ENCODE measurements around the gene AATK.

GRCh38 chr17:81082177-81083073 is 83.6 kb downstream of the AATK start:
- no peak for TF ChIP-seq POLR2A (IDR thresholded peaks at IDR 0.05)
- TF ChIP-seq CTCF (IDR thresholded peaks at IDR 0.05) = no peak

Measured in thyroid gland (tissue), 4 donors.